Activated naive CD8-positive, alpha-beta T cell treated with anti-CD3 and anti-CD28 coated beads, Interleukin-2, amount 10 ng/mL, durations not matched to agents 7 days and 5 days (primary cell): ENCODE measurements around the gene SPRR1A. TPM values are rescaled to one million over a fixed set of nuclear protein-coding genes. Genes with fewer than 3 reads are reported as not detected.

Experiments
- ATAC-seq: fragments of 150-1000 bp; cut with Tn5 transposase; one replicate; pipeline ENCODE4 v1.10.0; 2021; ENCODE audit warnings: low read depth, moderate library complexity
- POLR2A ChIA-PET: fragments of 350-600 bp; sonication (Branson Sonifier 250); formaldehyde crosslinking; loops from one replicate; lab custom pipeline; 2021; ENCODE audit warnings: antibody characterized with exemption; lab: Charles Lee
- DNase-seq: peaks from one replicate; pipeline ENCODE4 v3.0.0; 2021
- H3K27ac Mint-ChIP-seq: one replicate; pipeline ENCODE4 v1.8.0; 2022; ENCODE audit warnings: mild to moderate bottlenecking, mixed read lengths
- H3K27me3 Mint-ChIP-seq: one replicate; pipeline ENCODE4 v1.8.0; 2022; ENCODE audit warnings: mild to moderate bottlenecking, moderate library complexity, mixed read lengths
- H3K36me3 Mint-ChIP-seq: one replicate; pipeline ENCODE4 v1.8.0; 2021; ENCODE audit warnings: mild to moderate bottlenecking, mixed read lengths
- H3K4me1 Mint-ChIP-seq: one replicate; pipeline ENCODE4 v1.8.0; 2021; ENCODE audit warnings: mixed read lengths
- H3K4me3 Mint-ChIP-seq: one replicate; pipeline ENCODE4 v1.8.0; 2022; ENCODE audit warnings: mild to moderate bottlenecking, moderate library complexity, mixed read lengths
- H3K9me3 Mint-ChIP-seq: one replicate; pipeline ENCODE4 v1.8.0; 2021; ENCODE audit warnings: mixed read lengths
- total RNA-seq, 2 experiments: library from RNA; stranded (reverse); gene quantifications; one replicate each; pipeline ENCODE4 v1.2.3, GENCODE V29; 2021

Gene SPRR1A, protein sequence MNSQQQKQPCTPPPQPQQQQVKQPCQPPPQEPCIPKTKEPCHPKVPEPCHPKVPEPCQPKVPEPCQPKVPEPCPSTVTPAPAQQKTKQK
- total RNA-seq = not detected

DNA sequence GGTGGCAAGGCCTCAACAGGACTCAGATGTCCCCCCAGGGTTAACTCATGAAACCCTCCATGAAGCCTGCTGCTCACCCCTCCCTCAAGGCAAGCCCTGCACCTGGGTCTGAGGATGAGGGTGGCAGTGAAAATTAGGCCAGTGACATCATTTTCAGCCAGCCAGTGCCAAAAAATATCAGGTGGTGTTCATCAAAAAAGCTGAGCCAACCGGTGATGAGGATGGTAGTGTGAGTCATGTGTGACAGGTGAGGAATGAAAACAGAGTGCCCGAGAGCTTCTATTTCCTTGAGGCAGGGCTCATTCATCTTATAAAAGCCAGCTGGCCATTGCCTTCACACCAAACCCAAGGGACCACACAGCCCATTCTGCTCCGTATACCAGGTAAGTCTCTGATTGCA, at the start of gene SPRR1A:
Gene SPRR1A, plus strand, starts transcription at position 339 of the 400 bp plus-strand sequence. CDS start 1,150 bp downstream, outside the sequence.
- POLR2A ChIA-PET = no interaction called here
- Mint-ChIP-seq H3K4me1 (no peaks in the 10 kb centered on the region), H3K9me3 (no peaks in the 10 kb centered on the region), H3K36me3 (no peaks in the 10 kb centered on the region), H3K27me3 (peaks cover 8% of the 10 kb centered on the region), H3K4me3 (no peak within 1 kb of the TSS), H3K27ac (no peak within 1 kb of the TSS)
- DNase-seq (no peak), ATAC-seq (no peak)

DNA sequence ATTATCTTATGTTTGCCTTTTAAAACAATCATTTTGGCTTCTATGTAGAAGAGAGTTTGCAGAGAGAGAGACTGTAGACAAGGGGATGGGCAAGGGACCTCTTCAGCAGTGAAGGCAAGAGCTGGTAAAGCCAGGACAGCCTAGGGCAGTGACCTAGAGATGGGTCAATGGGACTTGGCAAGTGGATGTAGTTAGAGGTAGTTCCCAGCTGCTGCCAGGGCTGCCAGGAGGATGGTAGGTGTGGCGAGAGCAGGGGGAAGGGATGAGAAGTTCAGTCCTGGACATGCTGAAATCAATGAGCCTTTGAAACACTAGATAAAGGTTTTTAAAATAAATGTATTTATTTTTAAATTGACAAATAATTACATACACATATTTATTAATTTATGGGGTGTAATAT, 43.3 kb upstream of the SPRR1A start:
- Mint-ChIP-seq H3K27me3 (peaks cover 4% of the 10 kb centered on the region), H3K36me3 (no peaks in the 10 kb centered on the region), H3K27ac (no peak overlapping the region), H3K9me3 (no peaks in the 10 kb centered on the region), H3K4me1 (no peaks in the 10 kb centered on the region), H3K4me3 (no peak overlapping the region)
- POLR2A ChIA-PET = no interaction called here
- ATAC-seq (no peak), DNase-seq (no peak)

DNA sequence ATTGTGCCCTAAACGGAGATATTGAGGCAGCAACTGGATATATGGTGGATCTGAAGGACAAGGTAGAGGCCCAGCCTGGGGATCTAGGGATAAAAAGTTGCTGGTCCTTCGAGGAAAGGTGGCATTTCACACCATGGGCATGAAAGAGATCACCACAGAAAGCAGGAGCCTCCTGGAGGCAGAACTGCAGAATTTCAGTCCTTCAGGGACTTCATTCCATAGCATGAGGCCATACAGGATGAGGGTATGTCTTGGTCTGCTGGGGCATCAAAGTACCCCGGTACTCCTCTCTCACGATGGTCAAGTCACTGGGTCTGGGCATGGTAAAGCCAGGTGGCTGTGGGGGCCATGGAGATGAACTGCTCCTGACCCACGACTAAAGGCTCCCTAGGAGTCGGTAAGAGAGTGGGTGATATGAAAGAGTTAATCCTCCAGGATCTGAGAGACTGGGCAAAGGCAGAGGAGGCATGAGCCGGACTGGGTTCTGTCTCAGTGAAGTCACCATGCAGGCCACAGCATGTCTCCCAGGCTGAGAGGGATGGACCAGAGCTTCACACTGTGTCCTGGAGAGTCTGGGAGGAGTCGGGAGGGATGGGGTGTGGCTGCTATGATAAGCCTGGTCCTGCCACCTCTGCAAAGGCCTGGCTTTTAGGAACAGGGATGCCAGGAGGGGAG, 42.7 kb upstream of the SPRR1A start:
- ATAC-seq (no peak), DNase-seq (no peak)
- H3K27ac Mint-ChIP-seq = no peak overlapping the region
- POLR2A ChIA-PET = no interaction called here
- H3K4me1 Mint-ChIP-seq = no peaks in the 10 kb centered on the region
- H3K27me3 Mint-ChIP-seq = peaks cover 4% of the 10 kb centered on the region
- no peak overlapping the region for H3K4me3 Mint-ChIP-seq
- no peaks in the 10 kb centered on the region for H3K9me3 Mint-ChIP-seq
- H3K36me3 Mint-ChIP-seq = no peaks in the 10 kb centered on the region

DNA sequence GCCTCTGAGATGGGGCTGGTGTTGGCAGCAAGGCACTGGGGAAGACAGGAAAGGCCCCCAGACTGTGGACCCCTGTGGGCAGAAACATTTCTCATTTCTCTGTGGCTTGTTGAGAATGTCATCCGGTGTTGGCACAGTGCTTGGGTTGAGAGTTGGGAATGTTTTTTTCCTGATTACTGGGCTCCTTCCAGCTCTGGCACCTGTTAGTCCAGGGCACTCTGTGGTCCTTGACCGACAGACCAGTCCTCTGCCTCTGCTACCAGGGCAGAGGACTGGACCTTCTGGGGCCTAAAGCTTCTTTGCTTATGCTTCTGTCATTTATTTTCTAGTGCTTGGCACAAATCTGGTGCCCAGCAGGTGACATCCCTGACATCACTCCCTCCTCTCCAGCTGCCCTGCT, 41.7 kb upstream of the SPRR1A start:
- Mint-ChIP-seq H3K27me3 (peaks cover 7% of the 10 kb centered on the region), H3K9me3 (no peaks in the 10 kb centered on the region), H3K4me1 (no peaks in the 10 kb centered on the region), H3K36me3 (no peaks in the 10 kb centered on the region), H3K27ac (no peak overlapping the region), H3K4me3 (no peak overlapping the region)
- DNase-seq = no peak
- no peak for ATAC-seq
- POLR2A ChIA-PET = no interaction called here

DNA sequence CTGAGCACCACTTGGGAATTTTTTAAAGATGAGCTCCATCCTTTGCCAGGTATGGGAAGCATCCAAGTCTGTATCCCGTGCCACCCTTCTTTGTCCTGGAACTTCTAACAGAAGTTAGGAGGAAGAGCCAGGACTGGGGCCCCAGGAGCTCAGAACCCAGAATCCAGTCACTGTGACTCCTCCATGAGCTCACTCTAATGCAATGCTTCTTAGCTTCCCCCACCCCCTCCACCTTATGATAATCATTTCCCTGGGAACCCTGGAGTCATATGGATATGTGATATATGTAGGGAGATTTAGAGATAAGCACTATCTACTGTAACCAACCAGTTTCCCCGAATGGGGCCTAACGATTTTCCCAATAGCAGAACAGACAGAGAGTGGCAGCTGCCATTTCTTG, 37.6 kb upstream of the SPRR1A start:
- Mint-ChIP-seq H3K4me3 (no peak overlapping the region), H3K27ac (no peak overlapping the region), H3K4me1 (no peaks in the 10 kb centered on the region), H3K36me3 (no peaks in the 10 kb centered on the region), H3K27me3 (peaks cover 4% of the 10 kb centered on the region), H3K9me3 (no peaks in the 10 kb centered on the region)
- no peak for ATAC-seq
- POLR2A ChIA-PET = interaction anchor here (0.6 kb wide), 1 partner anchor 33 kb away, joined by 3 read pairs; no protein-coding TSS in a partner anchor
- DNase-seq = no peak

DNA sequence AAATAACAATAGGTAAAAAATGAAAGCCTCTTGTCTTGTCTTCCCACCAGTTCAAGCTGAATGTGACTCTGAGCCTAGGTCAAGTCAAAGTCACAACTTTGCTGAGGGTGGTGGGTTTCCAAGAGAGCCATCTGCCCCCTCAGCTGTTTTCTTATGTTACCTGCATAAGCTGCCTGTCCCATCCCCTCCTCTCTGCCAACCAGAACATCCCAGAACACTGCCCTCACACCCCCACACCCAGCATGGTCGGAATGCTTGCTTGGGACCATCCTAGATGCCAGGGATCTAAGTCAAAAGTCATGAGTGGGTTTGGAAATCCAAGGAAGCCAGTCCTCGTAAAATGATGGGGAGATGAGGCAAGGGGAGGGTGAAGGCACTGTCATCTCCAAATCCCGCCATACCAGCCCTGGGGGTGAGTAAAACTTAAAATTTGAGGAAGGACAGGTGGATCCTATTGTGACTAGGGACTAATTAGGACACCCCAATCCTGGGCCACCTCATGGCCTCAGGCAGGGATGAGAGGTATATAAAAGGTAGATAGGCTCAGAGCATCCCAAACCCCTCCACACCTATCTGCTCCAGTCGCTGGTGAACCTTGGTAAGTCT, 37.1 kb upstream of the SPRR1A start, which contains the start of gene SPRR5:
Gene SPRR5, plus strand, starts transcription at position 556 of the 606 bp plus-strand sequence. CDS start 1,349 bp downstream, outside the sequence.
- H3K27me3 Mint-ChIP-seq = peaks cover 4% of the 10 kb centered on the region
- POLR2A ChIA-PET = interaction anchor here (0.6 kb wide), 1 partner anchor 33 kb away, joined by 3 read pairs; no protein-coding TSS in a partner anchor
- no peak within 1 kb of the TSS for H3K27ac Mint-ChIP-seq
- DNase-seq = no peak
- no peak within 1 kb of the TSS for H3K4me3 Mint-ChIP-seq
- no peaks in the 10 kb centered on the region for H3K36me3 Mint-ChIP-seq
- ATAC-seq = no peak
- no peaks in the 10 kb centered on the region for H3K9me3 Mint-ChIP-seq
- no peaks in the 10 kb centered on the region for H3K4me1 Mint-ChIP-seq

DNA sequence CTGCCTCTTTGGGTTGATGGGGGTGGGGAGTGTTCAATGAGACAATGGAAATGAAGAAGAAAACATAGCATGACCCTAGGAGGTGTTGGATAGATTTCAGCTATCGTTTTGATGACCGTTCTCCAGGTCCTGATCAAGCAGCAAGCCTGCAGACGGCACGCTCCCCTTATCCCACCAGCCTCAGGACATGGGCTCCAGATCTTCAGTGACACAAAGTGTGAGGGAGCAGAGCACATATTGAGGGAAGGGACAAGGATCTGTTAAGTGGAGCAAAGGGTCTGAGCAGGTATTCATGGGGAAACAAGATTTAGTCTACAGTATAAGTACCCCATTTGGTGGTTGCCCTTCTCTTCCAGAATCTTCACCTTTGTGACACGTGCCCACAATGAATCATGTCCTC, 32.2 kb upstream of the SPRR1A start:
- DNase-seq = no peak
- Mint-ChIP-seq H3K27ac (no peak overlapping the region), H3K27me3 (peaks cover 2% of the 10 kb centered on the region), H3K36me3 (no peaks in the 10 kb centered on the region), H3K9me3 (no peaks in the 10 kb centered on the region), H3K4me1 (no peaks in the 10 kb centered on the region), H3K4me3 (no peak overlapping the region)
- no peak for ATAC-seq
- POLR2A ChIA-PET = no interaction called here

DNA sequence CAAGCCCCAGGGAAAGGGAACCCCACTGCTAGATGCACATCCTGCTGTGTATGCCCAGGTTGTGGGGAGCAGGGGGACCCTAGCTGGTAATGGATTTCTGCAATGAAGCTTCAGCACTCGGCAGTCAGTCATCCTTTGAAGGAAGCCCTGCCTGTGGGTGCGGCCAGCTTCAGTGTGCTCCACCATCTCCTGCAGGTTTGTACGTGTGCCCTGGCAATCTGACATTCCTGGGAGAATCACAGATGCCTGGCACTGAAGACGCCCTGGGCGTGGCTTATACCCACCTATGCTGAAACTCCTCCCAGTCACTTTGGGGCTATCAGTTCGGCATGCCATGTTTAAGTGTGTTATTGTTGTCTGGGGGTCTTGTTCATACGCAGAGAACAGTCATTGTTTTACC, 30.1 kb upstream of the SPRR1A start:
- ATAC-seq = no peak
- H3K4me3 Mint-ChIP-seq = no peak overlapping the region
- POLR2A ChIA-PET = no interaction called here

DNA sequence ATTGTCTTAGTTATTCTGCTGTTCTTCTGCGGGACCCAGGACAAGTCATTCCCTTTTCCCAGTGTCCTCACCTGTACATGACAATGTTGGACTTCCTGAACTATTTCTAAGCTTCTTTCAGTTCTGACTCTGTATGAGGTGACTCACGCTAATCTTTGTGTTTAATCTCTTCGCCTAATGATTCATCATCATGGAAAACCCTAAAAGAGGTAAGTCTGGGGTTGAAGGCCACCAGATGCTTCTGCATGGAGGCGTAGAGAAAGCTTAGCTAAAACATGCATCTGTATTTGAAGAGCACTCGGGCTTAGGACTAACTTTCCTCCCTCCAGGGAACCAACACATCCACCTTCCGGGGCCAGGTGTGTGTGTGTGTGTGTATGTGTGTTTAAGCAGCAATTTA, 29.4 kb upstream of the SPRR1A start:
- POLR2A ChIA-PET = no interaction called here
- H3K27ac Mint-ChIP-seq = no peak overlapping the region
- ATAC-seq (no peak), DNase-seq (no peak)
- no peaks in the 10 kb centered on the region for H3K36me3 Mint-ChIP-seq
- H3K4me1 Mint-ChIP-seq = no peaks in the 10 kb centered on the region
- peaks cover 2% of the 10 kb centered on the region for H3K27me3 Mint-ChIP-seq
- H3K4me3 Mint-ChIP-seq = no peak overlapping the region
- no peaks in the 10 kb centered on the region for H3K9me3 Mint-ChIP-seq

More for the DNA sequence above, 30.1 kb upstream of the SPRR1A start:
- H3K36me3 Mint-ChIP-seq = no peaks in the 10 kb centered on the region
- no peak overlapping the region for H3K27ac Mint-ChIP-seq
- no peaks in the 10 kb centered on the region for H3K9me3 Mint-ChIP-seq
- H3K4me1 Mint-ChIP-seq = no peaks in the 10 kb centered on the region
- DNase-seq = no peak
- peaks cover 2% of the 10 kb centered on the region for H3K27me3 Mint-ChIP-seq

DNA sequence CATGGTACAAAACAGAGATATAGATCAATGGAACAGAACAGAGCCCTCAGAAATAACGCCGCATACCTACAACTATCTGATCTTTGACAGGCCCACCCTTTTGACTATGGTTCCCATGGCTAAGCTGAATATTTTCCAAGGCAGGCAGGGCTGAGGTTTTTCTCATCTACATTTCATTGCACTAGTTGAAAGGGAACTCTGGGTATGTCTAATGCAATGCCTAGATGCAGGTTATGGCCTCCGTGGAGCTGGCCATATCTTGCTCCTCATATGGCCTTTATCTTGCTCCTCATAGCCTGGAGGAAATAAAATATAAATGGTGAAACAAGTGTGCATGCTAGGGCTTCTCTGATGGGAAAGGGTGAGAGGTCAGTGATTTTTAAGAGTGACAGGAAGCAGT, 26.3 kb upstream of the SPRR1A start:
- DNase-seq = no peak
- Mint-ChIP-seq H3K4me3 (no peak overlapping the region), H3K36me3 (no peaks in the 10 kb centered on the region), H3K27ac (no peak overlapping the region), H3K4me1 (no peaks in the 10 kb centered on the region), H3K27me3 (peaks cover 2% of the 10 kb centered on the region), H3K9me3 (no peaks in the 10 kb centered on the region)
- ATAC-seq = no peak
- POLR2A ChIA-PET = no interaction called here

DNA sequence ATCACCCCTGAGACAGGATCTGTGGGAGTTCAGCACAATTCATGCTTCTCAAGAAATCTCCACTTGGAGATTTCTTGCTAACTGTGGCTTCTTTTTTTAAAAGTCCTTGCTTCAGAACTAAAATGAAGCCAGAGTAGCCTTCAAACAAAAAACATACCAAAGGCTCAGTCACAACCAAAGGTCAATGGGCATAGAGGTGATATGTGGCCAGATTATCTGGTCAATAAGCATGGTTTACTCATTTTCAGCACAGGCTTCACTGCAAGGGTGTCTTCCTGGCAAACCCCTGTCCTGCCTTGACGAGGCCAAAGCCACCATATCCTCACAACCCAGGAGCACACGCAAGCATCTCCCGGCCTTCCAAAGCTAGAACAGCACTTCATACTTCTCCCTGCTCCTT, 24.6 kb upstream of the SPRR1A start:
- Mint-ChIP-seq H3K27me3 (peaks cover 2% of the 10 kb centered on the region), H3K4me1 (no peaks in the 10 kb centered on the region), H3K4me3 (no peak overlapping the region), H3K9me3 (no peaks in the 10 kb centered on the region), H3K27ac (no peak overlapping the region), H3K36me3 (no peaks in the 10 kb centered on the region)
- POLR2A ChIA-PET = no interaction called here
- no peak for ATAC-seq
- DNase-seq = no peak

DNA sequence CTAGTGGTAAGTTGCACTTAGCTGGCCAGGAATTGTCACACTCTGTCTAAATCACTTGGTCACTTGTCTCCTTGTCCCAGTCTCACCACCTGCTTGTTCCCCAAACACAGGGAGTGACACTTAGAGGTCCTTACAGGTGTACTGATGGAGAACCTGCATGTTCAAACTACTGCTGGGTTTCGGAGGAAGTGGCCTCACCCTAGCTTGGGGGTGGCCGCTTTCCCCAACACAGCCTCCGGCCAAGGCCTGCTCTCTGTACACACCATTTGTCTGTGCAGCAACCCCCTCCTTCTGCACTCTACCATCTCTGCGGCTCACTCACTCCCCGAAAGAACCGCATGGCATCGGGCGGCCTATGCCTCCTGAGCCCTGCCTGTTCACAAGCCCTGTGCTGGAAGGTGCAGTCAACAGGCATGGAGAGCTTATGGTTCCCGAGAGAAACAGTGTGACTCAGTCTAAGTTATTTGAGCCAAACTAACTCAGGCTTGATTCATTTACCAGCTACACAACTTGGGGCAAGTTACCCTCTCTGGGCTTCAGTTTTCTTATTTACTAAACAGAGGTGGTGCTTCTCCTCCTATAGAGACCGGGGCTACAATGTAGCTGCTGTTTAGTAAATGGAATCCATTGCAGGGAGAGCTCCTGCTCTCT, 24.0 kb upstream of the SPRR1A start:
- Mint-ChIP-seq H3K27me3 (peaks cover 2% of the 10 kb centered on the region), H3K4me3 (no peak overlapping the region), H3K36me3 (no peaks in the 10 kb centered on the region), H3K9me3 (no peaks in the 10 kb centered on the region), H3K27ac (no peak overlapping the region), H3K4me1 (no peaks in the 10 kb centered on the region)
- ATAC-seq = no peak
- DNase-seq = no peak
- POLR2A ChIA-PET = no interaction called here

DNA sequence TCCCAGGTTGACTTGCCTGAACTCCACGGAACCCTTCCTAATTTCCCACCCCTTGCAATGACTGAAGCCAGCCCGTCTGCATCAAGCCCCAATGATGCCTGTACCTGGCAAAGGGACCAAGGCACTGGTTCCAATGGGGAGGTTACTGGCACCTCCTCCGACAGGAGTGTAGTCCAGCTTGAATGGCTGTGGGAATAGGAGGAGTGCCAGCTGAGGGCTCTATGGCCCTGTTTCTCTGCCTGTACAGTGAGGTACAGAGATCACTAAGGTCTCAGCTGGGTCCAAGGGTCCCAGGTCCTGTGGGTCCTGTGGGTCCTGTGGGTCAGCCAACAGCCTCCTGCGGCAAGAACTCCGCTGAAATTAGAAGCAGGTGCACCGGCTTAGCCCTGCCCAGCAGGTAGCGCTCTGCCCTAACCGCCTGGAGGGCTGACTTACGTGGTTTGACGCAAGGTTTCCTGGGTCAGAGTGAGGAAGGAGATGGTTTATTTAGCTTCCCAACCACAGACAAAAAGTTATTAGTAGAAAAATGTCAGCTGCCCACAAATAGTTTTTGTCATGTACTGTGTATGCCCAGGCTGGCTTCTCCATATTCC, 23.3 kb upstream of the SPRR1A start:
- peaks cover 2% of the 10 kb centered on the region for H3K27me3 Mint-ChIP-seq
- DNase-seq = no peak
- no peaks in the 10 kb centered on the region for H3K9me3 Mint-ChIP-seq
- no peaks in the 10 kb centered on the region for H3K4me1 Mint-ChIP-seq
- H3K36me3 Mint-ChIP-seq = no peaks in the 10 kb centered on the region
- H3K27ac Mint-ChIP-seq = no peak overlapping the region
- POLR2A ChIA-PET = no interaction called here
- ATAC-seq = no peak
- H3K4me3 Mint-ChIP-seq = no peak overlapping the region
